Upper lobe of left lung (tissue), 4 donors: ENCODE data around the gene RAB38.

Source experiments
- CTCF ChIP-seq, 6 experiments: fragments of 450-650 bp in 4 of 6; fragments of 200-600 bp in 2 of 6; sonication (generic) in 2 of 6; IDR thresholded peaks; one replicate each; pipeline ENCODE4 v1.5.1; 2016 to 2019; ENCODE audit warnings: antibody characterized with exemption in 6 of 6
- POLR2A ChIP-seq, 4 donors: fragments of 450-650 bp; IDR thresholded peaks; one replicate each; pipeline ENCODE4 v1.5.1; 2016 to 2017; ENCODE audit warnings: antibody characterized with exemption in 4 of 4, mild to moderate bottlenecking in 2 of 4

- no peak for TF ChIP-seq CTCF (IDR thresholded peaks at IDR 0.05)
- TF ChIP-seq POLR2A (IDR thresholded peaks at IDR 0.05), result no peak
Measured at GRCh38 chr11:88196393-88196792, 21.1 kb upstream of the RAB38 start.
